Measurements from ENCODE around the gene TAS2R41.

The TAS2R41 gene

GRCh38 chr7:143492799-143493739 lies 15.4 kb downstream of the TAS2R41 start:
- DNase-seq (ENCODE audit: low spot score), result no peak
- no peak for FAIRE-seq

GRCh38 chr7:143493751-143494150 lies 16.1 kb downstream of the TAS2R41 start:
- FAIRE-seq (no peak), DNase-seq (ENCODE audit: low spot score) (no peak)

- no peak for FAIRE-seq
- no peak for DNase-seq (ENCODE audit: low spot score)
Observed at GRCh38 chr7:143494622-143495021, 16.9 kb downstream of the TAS2R41 start.

- no peak for FAIRE-seq
- no peak for DNase-seq (ENCODE audit: low spot score)
Observed at GRCh38 chr7:143495851-143496250, 18.2 kb downstream of the TAS2R41 start.

- DNase-seq (ENCODE audit: low spot score), result no peak
- FAIRE-seq, result no peak
Observed at GRCh38 chr7:143496263-143496662, 18.6 kb downstream of the TAS2R41 start.

GRCh38 chr7:143497008-143497795 lies 19.5 kb downstream of the TAS2R41 start:
- DNase-seq (ENCODE audit: low spot score), result no peak
- FAIRE-seq, result no peak

GRCh38 chr7:143499246-143499645 lies 21.6 kb downstream of the TAS2R41 start:
- DNase-seq (ENCODE audit: low spot score), result no peak
- FAIRE-seq, result no peak

GRCh38 chr7:143499743-143500348 lies 22.2 kb downstream of the TAS2R41 start:
- DNase-seq (ENCODE audit: low spot score) (no peak), FAIRE-seq (no peak)

GRCh38 chr7:143503261-143503660 lies 25.6 kb downstream of the TAS2R41 start:
- DNase-seq (ENCODE audit: low spot score) (no peak), FAIRE-seq (no peak)

GRCh38 chr7:143504215-143504936 lies 26.7 kb downstream of the TAS2R41 start:
- FAIRE-seq, result no peak
- DNase-seq (ENCODE audit: low spot score), result no peak

GRCh38 chr7:143504937-143505297 lies 27.2 kb downstream of the TAS2R41 start:
- DNase-seq (ENCODE audit: low spot score) (no peak), FAIRE-seq (no peak)

- no peak for FAIRE-seq
- no peak for DNase-seq (ENCODE audit: low spot score)
Observed at GRCh38 chr7:143505838-143506237, 28.2 kb downstream of the TAS2R41 start.

- FAIRE-seq (no peak), DNase-seq (ENCODE audit: low spot score) (no peak)
Observed at GRCh38 chr7:143507094-143507518, 29.4 kb downstream of the TAS2R41 start.

GRCh38 chr7:143507534-143508055 lies 29.9 kb downstream of the TAS2R41 start:
- DNase-seq (ENCODE audit: low spot score), result no peak
- no peak for FAIRE-seq

- FAIRE-seq, result no peak
- DNase-seq (ENCODE audit: low spot score), result no peak
Observed at GRCh38 chr7:143510854-143511592, 33.4 kb downstream of the TAS2R41 start.

- no peak for DNase-seq (ENCODE audit: low spot score)
- FAIRE-seq, result no peak
Observed at GRCh38 chr7:143511593-143512047, 33.9 kb downstream of the TAS2R41 start.

- no peak for FAIRE-seq
- DNase-seq (ENCODE audit: low spot score), result no peak
Observed at GRCh38 chr7:143512488-143513340, 35.0 kb downstream of the TAS2R41 start.

GRCh38 chr7:143514487-143514886 lies 36.8 kb downstream of the TAS2R41 start:
- DNase-seq (ENCODE audit: low spot score) (no peak), FAIRE-seq (no peak)

GRCh38 chr7:143514995-143515735 lies 37.5 kb downstream of the TAS2R41 start:
- DNase-seq (ENCODE audit: low spot score), result no peak
- FAIRE-seq, result no peak

Data from RCC 7860 (cell line).